Glutamatergic neuron (in vitro differentiated cells): ENCODE results near the gene ALKBH4. TPM values are rescaled to one million over a fixed set of nuclear protein-coding genes. Genes with fewer than 3 reads are reported as not detected.

Experiments
- DNase-seq: peaks from one replicate; pipeline ENCODE4 v3.0.0; 2022
- H3K27ac Mint-ChIP-seq: one replicate; pipeline ENCODE4 v1.8.0; 2020; ENCODE audit warnings: mild to moderate bottlenecking, mixed read lengths, inconsistent platforms; ENCODE audit not compliant: unreplicated experiment
- H3K27me3 Mint-ChIP-seq: one replicate; pipeline ENCODE4 v1.8.0; 2020; ENCODE audit warnings: mild to moderate bottlenecking, moderate library complexity, mixed read lengths, inconsistent platforms; ENCODE audit not compliant: unreplicated experiment
- H3K36me3 Mint-ChIP-seq: one replicate; pipeline ENCODE4 v1.8.0; 2020; ENCODE audit warnings: mild to moderate bottlenecking, mixed read lengths, inconsistent platforms; ENCODE audit not compliant: unreplicated experiment
- H3K4me1 Mint-ChIP-seq: one replicate; pipeline ENCODE4 v1.8.0; 2020; ENCODE audit warnings: mild to moderate bottlenecking, low read depth, mixed read lengths, inconsistent platforms; ENCODE audit not compliant: unreplicated experiment
- H3K4me3 Mint-ChIP-seq: one replicate; pipeline ENCODE4 v1.8.0; 2020; ENCODE audit warnings: mild to moderate bottlenecking, mixed read lengths, inconsistent platforms; ENCODE audit not compliant: unreplicated experiment
- H3K9me3 Mint-ChIP-seq: one replicate; pipeline ENCODE4 v1.8.0; 2020; ENCODE audit warnings: mild to moderate bottlenecking, moderate library complexity, mixed read lengths, inconsistent platforms; ENCODE audit not compliant: unreplicated experiment
- CTCF ChIP-seq: fragments of 200-600 bp; sonication (generic); IDR thresholded peaks from one replicate; pipeline ENCODE4 v1.5.0; 2021; ENCODE audit not compliant: partially characterized antibody, unreplicated experiment
- total RNA-seq: library from RNA; stranded (reverse); fragmentation: NEBNext Ultra II Directional; extraction: Animal tissue kit (Norgen Biotek cat#: 25700); gene quantifications from one replicate; pipeline ENCODE4 v1.2.1, GENCODE V29; 2021; ENCODE audit not compliant: unreplicated experiment

Gene ALKBH4
- total RNA-seq, 1 donor from 2014 or later, result 9.8 TPM

- Mint-ChIP-seq H3K4me3 (no peak overlapping the region), H3K27ac (no peak overlapping the region), H3K4me1 (no peaks in the 10 kb centered on the region), H3K27me3 (peaks cover 4% of the 10 kb centered on the region), H3K9me3 (no peaks in the 10 kb centered on the region), H3K36me3 (no peaks in the 10 kb centered on the region)
- DNase-seq, result no peak
- TF ChIP-seq CTCF, result no peak
Measured at GRCh38 chr7:102449136-102449535, 15.5 kb downstream of the ALKBH4 start.

GRCh38 chr7:102447311-102447710 is 17.4 kb downstream of the ALKBH4 start:
- H3K36me3 Mint-ChIP-seq, result no peaks in the 10 kb centered on the region
- TF ChIP-seq CTCF, result no peak
- no peak for DNase-seq
- peaks cover 4% of the 10 kb centered on the region for H3K27me3 Mint-ChIP-seq
- no peak overlapping the region for H3K27ac Mint-ChIP-seq
- no peaks in the 10 kb centered on the region for H3K9me3 Mint-ChIP-seq
- H3K4me3 Mint-ChIP-seq, result no peak overlapping the region
- H3K4me1 Mint-ChIP-seq, result no peaks in the 10 kb centered on the region

- peaks cover 4% of the 10 kb centered on the region for H3K27me3 Mint-ChIP-seq
- no peak overlapping the region for H3K27ac Mint-ChIP-seq
Measured at GRCh38 chr7:102446387-102447156, 18.1 kb downstream of the ALKBH4 start.

GRCh38 chr7:102445674-102446071 is 19.0 kb downstream of the ALKBH4 start:
- Mint-ChIP-seq H3K9me3 (peaks cover 2% of the 10 kb centered on the region), H3K4me1 (peaks cover 7% of the 10 kb centered on the region), H3K27ac (no peak overlapping the region), H3K27me3 (peaks cover 4% of the 10 kb centered on the region), H3K36me3 (no peaks in the 10 kb centered on the region), H3K4me3 (no peak overlapping the region)
- DNase-seq, result no peak
- no peak for TF ChIP-seq CTCF

More at GRCh38 chr7:102446387-102447156, 18.1 kb downstream of the ALKBH4 start:
- DNase-seq, result no peak
- Mint-ChIP-seq H3K4me1 (peaks cover 5% of the 10 kb centered on the region), H3K9me3 (peaks cover 2% of the 10 kb centered on the region), H3K4me3 (no peak overlapping the region), H3K36me3 (no peaks in the 10 kb centered on the region)
- TF ChIP-seq CTCF, result no peak

GRCh38 chr7:102444961-102445673 is 19.5 kb downstream of the ALKBH4 start:
- DNase-seq, result no peak
- Mint-ChIP-seq H3K4me3 (no peak overlapping the region), H3K27ac (peak overlapping the region; percentile 20)

More at GRCh38 chr7:102444961-102445673, 19.5 kb downstream of the ALKBH4 start:
- Mint-ChIP-seq H3K4me1 (peaks cover 7% of the 10 kb centered on the region), H3K36me3 (no peaks in the 10 kb centered on the region), H3K27me3 (peaks cover 2% of the 10 kb centered on the region), H3K9me3 (peaks cover 2% of the 10 kb centered on the region)
- TF ChIP-seq CTCF, result no peak
